Testis (tissue), 2 donors: Measurements from ENCODE around the gene SGSM1.

ENCODE experiments used
- CTCF ChIP-seq, 3 experiments: fragments of 450-650 bp in 2 of 3; fragments of 200-600 bp in 1 of 3; sonication (generic) in 1 of 3; IDR thresholded peaks; one replicate each; pipeline ENCODE4 v1.5.1; 2016 to 2019; ENCODE audit warnings: antibody characterized with exemption in 3 of 3, mild to moderate bottlenecking in 2 of 3, moderate library complexity in 1 of 3
- POLR2A ChIP-seq: fragments of 450-650 bp; IDR thresholded peaks from one replicate; pipeline ENCODE4 v1.6.1; 2017; ENCODE audit warnings: antibody characterized with exemption, mild to moderate bottlenecking, moderate library complexity

DNA sequence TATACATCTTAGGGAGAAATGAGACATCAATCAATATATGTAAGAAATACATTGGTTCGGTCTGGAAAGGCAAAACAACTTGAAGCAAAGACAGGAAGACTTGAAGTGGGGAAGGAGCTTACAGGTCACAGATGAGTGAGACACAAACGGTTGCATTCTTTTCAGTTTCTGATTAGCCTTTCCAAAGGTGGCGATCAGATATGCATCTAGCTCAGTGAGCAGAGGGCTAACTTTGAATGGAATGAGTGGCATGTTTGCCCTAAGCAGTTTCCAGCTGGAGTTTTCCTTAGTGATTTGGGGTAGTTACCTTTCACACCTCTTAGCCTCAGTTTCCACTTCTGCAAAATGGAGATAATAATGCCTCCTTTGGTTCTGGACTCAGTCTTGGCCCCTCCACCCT is 124.7 kb downstream of the SGSM1 start:
- TF ChIP-seq CTCF (IDR thresholded peaks at IDR 0.05) (no peak), POLR2A (no peak)
